ENCODE measurements around the gene GALNT2.

GALNT2 gene

DNA sequence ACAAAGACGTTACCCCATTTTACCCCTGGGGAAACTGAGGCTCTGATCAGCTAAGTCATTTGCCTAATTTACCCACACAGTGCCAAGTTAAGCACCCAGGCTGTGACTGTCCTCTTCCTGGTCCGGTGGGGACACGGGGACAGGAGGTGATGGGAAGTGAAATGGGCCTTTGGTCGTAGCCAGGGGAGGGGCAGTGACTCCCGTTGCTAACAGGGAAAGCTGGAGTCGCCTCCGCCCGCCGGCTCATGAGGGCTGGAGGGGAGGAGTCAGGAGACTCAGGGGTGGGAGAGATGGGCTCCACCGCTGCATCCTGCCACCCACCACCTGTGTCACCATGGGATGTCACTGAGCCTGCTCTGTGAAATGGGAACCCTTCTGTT lies 219.8 kb downstream of the GALNT2 start:
- no peak for DNase-seq

DNA sequence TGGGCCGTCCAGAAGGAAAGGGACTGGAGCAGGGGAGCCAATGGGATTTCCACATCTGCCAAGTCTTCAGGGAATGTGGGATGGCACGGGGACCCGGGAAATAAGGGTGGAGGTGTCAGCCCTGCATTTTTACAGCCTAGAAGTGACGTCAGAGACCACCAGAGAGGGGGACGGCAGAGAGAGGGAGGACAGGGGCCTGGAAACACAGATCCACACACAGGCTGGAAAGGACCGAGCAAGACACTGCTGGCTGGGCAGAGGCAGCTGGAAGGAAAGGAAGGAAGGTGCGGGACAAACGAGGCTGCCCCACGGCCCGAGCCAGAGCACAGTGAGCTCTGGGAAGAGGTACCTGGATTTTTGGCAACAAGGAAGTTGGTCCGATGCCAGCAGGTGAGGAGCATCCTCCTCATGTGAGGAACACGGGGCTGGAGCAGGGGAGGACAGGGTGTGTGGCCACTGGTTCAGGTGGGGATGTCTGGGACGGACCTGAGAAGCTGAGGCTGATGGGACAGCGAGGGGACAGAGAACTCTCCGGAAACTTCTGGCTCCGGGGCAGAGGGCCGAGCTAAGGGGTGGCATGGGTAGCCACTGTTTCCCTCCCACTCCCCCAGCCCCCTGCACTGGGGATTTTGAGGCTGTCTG lies 220.8 kb downstream of the GALNT2 start:
- DNase-seq = no peak

DNA sequence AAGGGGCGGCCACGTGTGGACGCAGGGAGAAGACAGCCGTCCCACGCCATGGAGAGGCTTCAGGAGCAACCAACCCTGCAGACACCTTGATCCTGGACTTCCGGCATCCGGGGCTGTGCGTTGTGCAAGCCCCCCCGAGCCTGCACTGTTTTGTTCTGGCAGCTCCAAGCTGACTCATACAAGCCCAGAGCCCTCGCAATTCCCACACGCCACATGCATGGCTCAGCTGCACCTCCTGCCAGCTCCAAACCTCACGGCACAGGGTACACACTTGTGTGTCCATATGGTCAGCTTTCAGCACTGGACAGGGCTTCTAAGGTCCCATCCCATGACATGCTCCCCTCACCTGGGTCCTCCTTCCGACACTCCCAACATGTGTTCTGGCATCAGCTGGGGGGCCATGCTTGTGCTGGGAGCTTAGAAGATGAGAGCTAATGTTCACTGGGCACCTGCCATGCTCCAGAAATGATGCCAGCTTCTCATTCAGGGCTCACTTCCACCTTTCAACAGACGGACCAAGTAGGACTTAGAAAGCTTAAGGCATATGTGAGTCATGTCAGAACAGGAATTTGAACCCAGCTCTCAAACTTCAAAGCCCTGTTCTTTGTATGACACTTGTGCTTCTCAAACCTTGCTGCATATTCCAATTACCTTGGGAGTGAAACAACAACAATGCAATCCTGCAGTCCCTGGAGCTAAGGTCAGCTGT lies 221.8 kb downstream of the GALNT2 start:
- no peak for DNase-seq

DNA sequence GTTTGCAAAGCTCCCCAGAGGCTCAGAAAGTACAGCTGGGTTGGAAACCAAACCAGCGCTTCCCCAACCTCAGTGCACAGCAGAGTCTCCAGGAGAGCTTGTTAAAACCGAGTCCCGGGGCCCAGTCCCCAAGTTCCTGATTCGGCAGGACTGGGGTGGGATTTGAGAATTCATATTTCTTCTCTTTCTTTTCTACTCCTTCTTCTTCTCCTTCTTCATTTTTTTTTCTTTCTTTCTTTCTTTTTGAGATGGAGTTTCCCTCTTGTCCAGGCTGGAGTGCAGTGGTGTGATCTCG lies 222.3 kb downstream of the GALNT2 start:
- no peak for DNase-seq

DNA sequence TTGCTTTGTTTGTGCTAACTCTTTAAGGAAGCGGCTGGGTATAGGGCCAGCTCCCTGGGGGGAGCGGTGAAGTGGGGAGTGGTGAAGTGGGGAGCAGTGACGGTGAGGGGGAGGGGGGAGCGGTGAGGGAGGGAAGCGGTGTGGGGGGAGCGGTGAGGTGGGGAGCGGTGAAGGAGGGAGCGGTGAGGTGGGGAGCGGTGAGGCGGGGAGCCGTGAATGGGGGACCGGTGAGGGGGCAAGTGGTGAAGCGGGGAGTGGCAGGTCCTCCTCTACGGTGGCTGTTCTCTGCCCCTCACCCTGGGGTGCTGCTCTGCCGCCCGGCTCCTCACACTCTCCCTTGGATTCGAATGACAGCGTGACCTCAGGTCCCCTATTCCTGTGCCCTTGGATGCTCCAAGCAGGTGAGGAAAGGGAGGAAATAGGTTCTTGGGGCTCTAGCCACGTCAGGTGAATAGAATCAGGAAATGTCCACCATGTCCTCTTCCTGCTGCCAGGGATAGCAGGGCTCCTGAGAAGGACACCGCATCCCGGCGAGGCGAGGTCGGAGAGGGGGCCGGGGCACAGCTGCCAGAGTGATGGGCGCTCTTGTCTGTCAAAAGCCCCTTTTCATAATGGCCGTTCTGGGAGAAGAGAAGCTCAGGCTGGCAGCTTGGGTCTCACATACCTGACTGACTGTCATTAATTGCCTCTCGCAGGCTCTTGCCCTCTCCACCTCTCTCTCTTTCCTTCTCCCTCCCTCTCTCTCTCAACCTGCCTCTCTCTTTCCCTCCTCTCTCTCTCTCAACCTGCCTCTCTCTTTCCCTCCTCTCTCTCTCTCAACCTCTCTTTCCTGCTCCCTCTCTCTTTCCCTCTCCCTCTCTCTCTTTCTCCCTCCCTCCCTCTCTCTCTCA lies 224.9 kb downstream of the GALNT2 start:
- DNase-seq = no peak

DNA sequence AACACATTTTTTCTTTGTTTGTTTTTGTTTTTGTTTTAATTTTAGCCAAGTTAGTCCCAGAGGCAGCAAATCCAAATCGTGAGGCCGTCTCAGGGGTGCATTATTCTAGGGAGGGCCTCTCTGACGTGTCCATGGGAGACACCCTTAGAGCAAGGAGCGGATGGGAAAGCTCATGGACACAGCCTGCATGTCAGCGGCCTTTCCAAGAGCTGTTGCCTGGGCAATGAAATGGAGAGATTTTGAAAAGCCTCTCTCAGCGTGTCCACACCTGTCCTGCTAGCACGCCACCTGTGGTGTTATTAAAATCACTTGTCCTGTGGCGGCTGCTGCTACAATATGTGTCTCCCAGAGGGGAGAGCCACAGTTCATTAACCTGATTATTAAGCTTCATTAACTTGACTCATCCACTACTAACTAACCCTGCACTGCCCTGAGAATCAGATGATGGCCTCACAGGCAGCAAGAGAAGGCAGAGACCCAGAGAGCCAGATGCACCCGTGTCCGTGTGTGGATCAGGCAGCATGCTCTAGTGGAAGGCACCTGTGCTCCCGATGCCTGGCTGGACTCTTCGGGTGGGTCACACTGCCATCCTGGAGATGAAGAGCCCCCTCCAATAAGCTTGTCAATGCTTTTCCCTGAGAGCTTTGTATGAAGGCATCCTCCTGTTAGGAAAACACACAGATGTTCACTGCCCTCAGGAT lies 225.8 kb downstream of the GALNT2 start:
- no peak for DNase-seq

DNA sequence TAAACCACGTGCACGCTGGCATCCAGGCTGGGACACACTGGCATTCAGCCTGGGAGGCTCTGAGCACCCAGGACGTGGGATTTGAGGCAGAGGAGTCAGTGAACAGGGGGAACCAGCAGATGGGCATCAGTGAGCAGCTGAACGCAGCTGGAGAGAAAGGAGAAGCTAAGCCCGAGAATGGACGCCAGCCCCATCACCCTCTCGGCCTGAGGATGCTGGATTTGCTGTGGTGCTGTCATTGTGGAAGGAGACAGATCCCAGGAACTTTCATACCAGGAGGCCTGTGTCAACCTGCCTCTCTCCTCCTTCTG lies 226.3 kb downstream of the GALNT2 start:
- no peak for DNase-seq

DNA sequence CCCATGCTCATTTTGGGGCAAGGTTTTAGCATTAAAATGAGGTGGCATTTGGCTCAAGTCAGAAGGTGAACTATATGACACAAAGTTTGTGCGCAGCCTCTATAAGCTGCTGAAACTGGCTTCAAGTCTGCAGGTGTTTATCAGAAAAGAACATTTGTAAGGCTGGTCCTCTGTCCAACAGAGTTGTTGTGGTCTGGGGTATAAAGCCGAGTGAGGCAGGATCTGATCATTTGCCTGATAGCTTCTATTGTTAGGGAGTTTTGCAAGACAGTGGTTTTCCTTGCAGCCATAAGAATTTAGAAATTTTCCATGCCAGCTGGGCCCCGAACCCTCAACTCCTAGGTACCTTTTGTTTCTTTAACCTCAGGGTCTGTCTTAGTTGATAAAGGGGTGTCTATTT lies 228.3 kb downstream of the GALNT2 start:
- no peak for DNase-seq

DNA sequence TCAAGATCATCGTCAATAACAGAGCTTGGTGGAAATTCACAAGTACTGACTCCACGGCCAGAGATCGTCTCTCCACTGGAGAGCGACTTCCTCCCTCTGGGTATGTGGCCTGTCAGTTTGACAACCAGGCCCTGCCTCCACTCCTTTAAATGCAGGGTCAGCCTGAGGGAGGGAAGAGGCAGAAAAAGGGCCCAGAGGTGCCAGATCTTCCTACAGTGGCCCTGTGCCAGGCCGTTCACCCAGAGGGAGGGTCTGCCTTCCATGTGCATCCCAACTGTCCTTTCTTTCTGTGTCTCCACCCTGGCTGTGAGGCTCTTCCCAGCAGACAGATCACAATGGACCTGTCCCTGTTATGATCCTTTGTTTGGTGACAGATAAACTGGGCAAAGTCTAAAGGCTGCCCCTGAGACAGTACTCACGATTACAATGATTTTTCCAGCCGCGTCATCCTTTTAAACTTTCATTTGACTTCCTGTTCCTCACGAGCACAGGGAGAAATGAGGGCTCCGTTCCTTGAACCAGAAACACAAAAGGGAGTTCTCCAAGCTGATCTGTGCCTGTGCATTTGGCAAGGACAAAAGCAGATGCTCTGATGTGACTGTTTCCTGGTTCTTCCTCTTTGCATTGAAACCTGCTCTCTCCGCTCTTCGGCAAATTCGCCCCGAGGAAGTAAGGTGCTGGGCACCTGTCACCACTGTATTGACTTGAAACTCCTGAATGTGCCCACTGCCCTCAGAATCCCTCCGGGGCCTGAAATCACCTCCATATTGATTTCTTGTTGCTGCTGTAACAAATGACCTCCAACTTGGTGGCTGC lies 232.4 kb downstream of the GALNT2 start:
- no peak for DNase-seq

DNA sequence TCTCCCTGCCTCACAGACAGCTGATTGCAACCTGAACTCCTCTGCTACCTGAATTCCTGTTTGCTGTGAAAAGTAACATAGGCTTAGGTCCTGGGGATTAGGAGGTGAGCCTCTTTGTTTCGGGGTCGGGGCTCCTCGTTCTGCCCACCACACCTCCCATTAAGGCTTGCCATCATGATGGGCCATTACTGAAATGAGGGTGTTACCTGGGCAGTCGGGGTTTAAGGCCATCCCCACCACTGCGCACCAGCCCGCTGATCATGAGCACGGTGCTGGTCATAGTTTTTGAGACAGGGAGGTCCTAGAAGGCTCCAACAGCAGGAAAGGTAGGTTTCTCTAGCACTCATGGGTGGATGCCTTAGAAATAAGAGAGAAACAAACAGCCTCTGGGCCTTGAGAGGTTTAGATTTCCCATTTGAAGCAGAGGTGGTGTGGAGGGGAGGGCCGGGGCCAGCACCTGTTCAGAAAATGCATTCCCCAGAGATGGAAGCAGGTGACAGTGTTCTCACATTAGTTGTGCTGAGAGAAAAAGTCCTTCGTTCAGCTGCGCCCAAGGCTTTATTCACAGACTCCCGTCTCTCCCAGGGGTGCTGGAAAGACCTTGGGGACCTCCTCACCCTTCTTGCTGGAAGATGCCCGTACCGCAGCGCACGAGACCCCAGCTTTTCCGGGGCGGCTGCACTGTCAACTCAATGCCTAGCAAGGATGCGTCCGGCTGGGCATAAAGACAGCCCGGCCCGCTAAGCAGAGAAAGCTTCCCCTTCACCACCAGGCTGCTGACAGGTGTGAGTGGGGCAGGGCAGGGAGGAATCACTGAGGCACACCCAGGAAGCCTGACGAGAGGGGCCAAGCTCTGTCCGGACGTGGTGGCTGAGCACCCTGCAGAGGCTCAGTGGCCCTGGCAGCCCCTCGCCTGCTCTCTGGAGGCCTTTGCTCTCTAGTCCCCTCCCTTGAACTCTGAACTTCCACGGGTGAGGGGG lies 233.6 kb downstream of the GALNT2 start:
- no peak for DNase-seq

DNA sequence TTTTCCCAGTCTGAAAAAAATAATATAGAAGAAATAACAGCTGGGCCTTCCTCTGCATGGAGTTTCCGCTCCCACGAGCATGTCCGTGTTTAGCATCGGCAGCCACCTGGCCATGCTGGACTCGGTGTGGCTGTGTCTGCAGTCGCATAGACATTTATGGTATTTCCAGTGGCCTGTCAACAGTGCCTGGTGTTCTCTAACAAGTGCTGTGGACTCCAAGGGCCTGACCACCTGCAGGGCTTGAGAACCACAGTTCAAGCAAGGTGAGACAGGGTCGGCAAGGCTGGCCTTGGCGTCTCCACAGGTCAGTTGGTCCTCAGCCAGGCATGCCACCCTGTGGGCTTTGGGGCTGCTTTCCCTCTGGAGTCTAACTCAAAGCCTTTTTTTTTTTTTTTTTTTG lies 234.3 kb downstream of the GALNT2 start:
- no peak for DNase-seq

DNA sequence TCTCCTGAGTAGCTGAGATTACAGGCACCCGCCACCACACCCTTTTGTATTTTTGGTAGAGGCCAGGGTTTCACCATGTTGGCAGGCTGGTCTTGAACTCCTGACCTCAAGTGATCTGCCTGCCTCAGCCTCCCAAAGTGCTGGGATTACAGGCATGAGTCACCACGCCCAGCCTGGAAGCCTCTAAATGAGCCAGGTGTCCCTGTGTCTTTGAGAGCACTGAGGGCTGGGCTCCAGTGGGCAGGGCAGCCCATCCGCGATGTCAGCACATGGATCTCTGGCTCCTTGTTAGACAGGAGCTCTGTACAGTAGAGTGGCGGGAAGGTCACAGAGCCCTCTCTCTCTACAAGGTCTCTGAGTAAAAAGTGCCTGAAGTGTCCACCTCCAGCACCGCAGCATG lies 234.8 kb downstream of the GALNT2 start:
- no peak for DNase-seq

DNA sequence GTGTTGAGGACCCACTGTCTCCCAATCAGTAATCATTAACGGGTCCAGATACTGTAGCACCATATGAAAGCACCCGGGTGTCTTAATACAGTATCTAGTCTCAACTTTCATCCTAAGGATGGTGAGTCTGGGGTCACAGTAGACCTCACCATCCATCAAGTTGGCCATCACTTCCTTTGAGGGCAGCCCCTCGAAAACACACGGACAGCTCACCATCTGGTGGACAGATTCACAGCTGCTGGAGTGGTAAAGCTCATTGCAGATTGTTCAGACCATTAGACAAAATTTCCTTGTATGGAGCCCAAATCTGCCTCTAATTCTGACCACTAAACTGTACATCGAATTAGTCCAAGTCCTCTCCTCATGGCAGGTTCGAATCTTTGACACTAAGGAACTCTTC lies 236.0 kb downstream of the GALNT2 start:
- DNase-seq = no peak

DNA sequence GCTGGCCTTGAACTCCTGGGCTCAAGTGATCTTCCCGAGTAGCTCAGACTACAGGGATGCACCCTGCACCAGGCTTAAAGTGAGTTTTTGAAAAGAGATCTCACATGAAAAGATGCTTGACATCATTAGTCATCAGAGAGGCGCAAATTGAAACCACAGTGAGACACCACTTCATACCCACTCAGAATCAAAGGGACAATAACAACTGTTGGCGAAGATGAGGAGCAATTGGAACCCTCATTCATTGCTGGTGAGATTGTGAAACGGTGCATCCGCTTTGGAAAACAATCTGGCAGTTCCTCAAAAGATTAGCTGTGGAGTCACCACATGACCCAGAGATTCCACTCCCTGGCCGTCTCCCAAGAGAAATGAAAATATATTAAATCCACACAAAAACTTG lies 236.8 kb downstream of the GALNT2 start:
- no peak for DNase-seq

DNA sequence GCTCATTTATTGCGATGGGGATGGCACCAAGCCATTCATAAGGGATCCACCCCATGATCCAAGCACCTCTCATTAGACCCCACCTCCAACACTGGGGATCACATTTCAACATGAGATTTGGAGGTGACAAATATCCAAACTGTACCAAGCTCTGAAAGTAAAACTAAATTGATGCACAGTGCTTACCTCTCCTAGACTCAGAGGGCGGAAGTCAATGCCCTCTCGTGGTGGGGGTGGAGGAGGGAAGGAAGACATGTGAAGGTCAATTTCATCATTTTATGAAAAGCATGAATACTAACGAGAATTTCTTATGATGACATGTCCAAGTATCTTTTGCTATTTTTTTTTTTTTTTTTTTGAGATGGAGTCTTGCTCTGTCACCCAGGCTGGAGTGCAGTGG lies 239.1 kb downstream of the GALNT2 start:
- peak; percentile 44 for DNase-seq

DNA sequence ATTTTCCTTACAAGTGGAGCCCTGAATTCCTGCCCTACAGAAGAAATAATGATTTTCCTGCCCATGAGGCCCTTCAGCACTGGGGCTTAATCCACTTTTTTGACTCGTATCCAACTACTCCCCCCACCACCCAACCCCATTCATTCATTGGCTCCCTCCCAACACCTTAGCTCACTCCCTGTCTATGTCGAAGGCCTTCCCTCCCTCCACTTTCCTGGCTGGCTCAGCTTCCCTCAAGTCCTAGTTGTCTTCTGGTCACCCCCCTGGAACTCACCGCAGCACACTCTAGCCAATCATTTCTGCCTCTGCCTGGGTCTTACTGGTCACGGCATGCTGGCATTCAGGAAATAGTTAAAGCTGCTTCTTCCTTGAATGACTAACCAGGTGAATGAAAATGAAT lies 240.2 kb downstream of the GALNT2 start:
- DNase-seq = no peak

DNA sequence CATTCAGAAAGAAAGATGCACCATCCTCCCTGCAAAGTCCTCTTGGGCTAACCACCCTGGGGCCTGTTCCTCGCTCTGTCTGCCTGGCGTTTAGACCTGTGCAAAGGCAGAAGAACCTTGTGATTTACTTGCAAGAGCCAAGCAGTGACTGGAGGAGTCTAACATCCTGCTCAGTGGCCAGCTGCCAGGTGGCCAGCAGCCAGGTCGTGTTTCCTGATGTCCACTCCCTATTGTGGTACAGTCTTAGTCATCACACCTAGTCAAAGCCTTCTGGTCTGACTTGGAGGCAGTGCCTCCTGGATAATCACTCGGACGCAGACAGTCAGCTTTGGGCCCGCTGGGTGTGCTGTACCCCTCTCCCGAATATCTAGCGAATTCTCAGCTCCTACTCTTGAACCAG lies 241.0 kb downstream of the GALNT2 start:
- no peak for DNase-seq

DNA sequence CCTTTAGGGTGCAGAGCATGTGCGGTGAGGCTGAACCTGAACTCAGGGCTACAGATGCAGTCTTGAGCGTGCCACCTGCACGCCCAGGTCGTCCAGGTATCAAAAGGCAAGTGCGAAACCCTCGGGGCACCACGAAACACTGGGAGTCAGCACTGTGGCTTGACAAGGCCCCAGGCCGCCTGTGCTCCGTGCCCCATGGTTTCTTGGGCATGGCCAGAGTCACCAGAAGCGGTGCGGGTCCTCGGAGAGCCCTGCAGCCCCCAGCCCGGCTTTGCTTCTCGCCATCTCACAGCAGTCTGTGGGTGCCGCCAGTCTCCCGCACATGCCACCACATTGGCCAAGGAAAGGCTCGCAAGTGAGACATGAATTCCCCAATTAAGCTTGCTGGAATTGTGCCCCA lies 241.8 kb downstream of the GALNT2 start:
- no peak for DNase-seq

DNA sequence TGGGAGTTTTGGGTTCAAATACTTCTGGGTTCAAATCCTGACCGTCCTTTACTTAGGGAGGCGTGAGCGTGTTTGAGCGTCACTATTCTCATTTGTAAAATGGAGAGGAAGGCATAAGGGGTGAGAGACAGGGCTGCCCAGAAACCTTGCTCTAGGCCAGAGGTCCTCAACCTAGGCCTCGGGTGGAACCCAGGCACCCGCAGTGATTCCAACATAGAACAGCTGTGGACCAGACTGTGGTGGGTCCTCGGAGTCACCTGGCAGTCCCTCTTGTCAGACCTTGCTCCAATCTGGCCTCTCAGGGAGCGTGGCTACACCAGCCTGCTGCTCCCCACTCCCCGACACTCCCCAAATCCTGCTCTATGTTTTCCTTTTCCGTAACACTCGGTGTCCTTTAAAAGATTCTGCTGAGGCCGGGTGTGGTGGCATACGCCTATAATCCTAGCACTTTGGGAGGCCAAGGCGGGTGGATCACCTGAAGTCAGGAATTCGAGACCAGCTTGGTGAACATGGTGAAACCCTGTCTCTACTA lies 242.7 kb downstream of the GALNT2 start:
- DNase-seq = no peak

DNA sequence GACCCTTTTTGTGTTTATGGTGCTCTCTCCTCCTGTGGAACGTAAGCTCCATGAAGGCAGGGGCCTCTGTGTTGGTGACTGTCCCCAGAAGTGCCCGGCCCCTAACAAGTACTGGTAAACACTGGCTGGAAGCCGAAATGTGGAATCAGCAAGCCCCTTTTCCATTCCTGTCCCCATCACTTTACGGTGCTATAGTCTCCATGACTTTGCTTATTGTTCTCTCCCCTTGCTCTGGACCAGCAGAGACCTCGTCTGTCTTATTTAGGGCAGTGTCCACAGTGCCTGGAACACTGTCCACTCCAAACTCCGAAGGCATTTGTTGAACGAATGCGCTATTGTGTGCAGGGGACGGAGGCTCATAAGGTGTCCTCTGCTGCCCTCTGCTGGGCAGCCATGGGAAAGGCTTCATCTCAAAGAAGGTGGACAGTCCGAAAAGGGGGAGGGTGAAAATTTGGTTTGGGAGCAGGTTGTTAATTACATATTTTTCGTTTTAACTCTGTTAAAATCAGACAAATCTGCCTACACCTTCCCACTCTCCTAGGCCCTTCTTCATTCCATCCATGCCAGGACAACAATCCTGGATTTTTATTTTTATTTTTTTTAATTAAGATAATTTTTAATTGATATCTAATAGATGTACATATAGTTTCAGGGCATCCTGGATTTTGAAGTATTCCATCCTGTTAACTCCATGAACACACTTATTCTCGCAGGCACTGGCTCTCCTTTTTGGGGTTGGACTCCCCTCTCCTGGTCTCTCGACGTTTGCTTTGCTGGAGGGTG lies 243.5 kb downstream of the GALNT2 start:
- DNase-seq = peak; percentile 68

DNA sequence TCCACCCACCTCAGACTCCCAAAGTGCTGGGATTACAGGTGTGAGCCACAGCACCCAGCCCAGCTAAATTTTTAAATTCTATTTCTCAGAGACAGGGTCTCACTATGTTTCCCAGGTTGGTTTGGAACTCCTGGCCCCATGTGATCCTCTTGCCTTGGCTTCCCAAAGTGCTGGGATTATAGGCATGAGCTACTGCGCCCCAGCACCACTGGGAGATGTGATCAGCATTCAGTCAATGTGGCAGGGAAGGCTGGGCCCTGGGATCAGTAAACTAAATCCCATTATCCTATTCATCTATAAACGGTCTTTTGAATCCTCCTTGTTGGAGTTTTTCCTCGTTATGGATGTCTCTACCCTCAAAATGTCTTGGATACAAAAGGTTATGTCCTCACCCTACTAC lies 245.6 kb downstream of the GALNT2 start:
- DNase-seq = no peak
